HG03280 (cell line): ENCODE measurements around the gene AADAT.

Experiments used
- ATAC-seq: cut with Tn5 transposase; IDR thresholded peaks from one replicate; pipeline ENCODE4 v1.9.1; 2021; ENCODE audit warnings: mild to moderate bottlenecking, moderate library complexity; ENCODE audit not compliant: unreplicated experiment

Gene AADAT

DNA sequence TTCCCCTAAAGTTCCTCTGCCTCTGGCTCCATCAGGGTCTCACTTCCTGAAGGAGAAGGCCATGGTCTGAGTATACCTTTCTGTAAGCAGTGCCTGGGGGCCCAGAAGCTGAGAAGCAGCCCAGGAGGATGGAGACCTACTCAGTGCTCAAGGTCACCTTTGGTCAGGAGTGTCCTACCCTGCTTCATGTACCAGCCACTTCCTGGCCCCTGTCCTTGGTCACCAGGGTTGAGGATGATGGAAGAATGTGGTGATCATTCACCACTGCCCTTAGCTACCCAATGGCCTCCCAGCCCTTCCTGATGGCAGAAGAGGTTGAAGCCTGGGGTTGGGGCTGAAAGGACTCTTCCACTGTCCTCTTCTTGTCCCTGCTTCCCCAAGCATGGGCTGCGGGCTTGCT is 54.5 kb downstream of the AADAT start:
- ATAC-seq, result no peak

- ATAC-seq, result no peak
These were observed 55.8 kb downstream of the AADAT start for GRCh38 chr4:170033999-170034398.

GRCh38 chr4:170030121-170030520 is 59.6 kb downstream of the AADAT start:
- ATAC-seq, result no peak

DNA sequence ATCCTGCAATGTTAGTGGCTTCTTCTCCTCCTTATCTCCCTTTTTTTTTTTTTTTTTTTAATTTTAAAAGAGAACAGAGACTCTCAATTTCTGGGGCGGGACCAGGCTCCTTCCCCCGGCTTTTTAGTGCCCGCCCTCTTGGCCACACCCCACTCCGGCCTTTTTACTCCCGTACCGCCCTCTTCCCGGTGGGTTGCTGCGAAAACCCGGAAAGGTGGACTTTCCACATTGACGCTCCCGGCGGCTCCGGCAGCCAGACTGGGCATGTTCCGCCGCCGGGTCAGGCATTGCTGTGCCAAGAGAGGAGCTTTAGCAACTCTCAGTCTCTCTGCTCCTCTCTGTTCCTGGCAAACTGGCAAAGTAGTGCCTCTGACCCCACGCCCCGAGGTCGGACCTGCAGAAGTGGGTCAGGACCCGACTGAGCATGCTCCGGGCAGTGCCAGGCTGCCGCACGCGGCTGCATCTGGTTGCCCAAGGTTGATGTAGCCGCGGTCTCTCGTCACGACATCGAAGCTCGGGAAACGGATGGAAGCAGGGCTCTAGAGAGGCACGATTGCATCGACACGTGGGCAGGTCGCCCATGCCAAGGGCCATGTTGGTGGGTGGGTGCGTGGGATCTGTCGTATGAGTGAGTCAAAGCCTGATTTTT is 62.5 kb downstream of the AADAT start:
- peak; percentile 61 for ATAC-seq

DNA sequence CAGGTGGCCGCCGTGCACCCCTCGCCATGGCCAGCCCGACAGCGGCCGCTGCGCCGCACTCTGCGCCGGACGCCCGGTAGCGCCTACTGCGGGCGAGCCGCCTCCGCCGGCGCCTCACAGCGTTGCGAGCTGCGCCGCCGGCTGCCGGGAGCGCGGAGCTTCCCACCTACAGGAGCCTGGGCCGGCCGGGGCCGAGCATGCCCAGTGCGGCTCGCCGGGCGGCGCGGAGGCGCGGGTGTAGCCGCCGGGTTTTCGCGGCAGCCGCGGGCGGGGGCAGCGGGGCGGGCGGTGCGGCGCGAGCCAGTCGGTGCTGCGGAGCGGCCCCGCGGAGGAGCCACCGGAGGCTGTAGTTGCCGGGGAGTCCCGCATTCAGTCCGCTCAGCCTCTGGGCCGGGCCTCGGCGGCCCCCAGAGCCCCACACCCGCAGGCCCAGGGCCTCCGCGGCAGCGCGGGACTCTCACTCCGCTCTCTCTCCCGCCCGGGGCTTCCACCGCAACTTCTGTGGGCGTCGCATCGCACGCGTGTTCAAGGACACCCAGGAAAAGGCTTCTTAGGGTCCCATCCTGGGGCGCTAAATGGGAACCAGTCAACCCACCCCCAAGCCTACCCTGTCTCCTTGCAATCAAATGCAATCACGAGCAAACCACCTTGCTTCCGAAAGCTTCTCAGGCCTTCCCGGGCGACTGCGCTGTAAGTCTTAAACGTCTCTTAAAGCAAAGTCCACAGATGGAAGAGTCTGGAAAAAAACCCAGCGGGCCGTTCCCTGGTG is 63.3 kb downstream of the AADAT start, which contains the start of gene MFAP3L:
TSS of gene MFAP3L (minus strand) at position 143 of the 769 bp plus-strand sequence. CDS start 20,518 bp downstream, outside the sequence.
- peak; percentile 88 for ATAC-seq

- ATAC-seq, result no peak
These were observed 64.1 kb downstream of the AADAT start for GRCh38 chr4:170025523-170026252.

GRCh38 chr4:170022211-170022610 is 67.5 kb downstream of the AADAT start:
- ATAC-seq, result no peak

DNA sequence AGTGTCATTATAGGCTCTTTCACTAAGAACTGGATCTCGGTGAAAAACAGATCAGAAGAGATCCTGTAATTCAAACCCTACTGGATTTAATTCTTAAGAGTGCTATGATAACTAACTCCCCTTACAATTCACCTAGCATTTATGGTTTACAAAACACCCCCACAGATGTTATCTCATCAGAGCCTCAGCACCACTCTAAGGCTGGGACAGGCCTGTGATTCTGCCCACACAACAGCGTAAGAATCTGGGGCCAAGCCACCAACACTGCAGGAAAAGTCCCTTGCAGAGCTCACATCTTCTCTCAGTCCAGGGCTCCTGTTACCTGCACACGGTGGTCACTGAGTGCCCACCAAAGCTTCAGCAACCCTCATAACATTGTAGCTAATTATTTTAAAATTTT is 72.5 kb downstream of the AADAT start:
- ATAC-seq, result no peak

GRCh38 chr4:170015285-170015684 is 74.5 kb downstream of the AADAT start:
- ATAC-seq, result no peak

DNA sequence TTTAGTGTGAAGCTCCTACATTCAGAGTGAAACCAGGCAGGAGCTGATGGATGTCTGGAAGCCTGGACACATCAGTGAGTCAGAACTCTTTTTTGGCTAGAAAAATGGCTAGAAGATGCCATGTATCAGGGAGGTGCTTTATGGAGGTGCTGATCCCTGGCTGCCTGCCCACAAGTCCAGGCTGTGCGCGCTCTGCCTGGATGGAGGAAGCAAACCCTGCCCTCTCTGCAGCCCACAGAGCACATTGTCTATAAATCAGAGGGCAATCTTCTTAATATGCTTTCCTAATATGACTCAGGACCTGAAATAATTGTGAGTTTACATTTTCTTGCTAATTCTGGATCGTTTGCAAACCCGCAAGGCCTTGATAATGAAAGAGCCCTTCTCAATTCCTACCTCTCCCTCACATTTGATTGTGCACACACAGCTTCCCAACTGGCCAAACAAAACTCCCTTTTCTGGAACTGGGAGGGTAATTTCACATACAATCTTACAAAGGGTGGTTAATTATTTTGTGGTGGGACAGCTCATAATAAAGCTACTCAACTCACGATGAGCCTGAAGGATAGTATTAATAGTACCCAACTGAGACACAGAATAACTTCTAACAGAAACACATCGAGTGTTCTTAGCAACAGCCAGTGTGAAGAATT is 75.3 kb downstream of the AADAT start:
- ATAC-seq, result no peak

- ATAC-seq, result no peak
These were observed 77.2 kb downstream of the AADAT start for GRCh38 chr4:170012629-170012958.

DNA sequence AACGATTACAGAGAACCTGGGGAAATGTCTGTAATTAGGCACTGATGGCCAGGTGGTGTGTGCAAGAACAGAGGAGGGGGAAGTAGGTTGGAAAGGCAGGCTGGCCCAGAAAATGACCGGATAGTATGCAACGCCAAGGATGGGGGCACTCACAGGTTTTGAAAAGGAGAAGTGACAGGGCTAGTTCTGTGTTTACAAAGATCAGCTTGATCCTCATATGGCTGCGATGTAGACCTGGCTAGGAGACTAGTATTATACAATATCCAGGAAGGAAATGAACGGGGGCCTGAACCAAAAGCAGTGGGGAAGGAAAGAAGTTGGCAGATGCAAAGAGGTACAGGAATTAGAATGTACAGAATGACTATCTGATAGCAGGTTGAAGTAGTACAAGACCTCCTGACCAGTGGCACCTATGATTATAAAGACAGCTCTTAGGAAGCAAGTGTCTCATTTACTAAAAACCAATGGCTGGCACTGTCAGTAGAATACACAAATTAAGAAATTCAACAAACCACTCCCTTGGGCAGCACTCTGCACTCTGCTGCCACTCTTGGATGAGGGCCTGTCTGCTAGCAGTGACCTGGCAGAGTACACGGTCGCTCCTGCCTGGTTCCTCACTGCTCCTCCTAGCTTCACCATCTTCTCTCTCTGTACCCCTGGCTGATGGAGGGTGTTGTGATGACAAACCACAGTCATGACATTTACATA is 77.7 kb downstream of the AADAT start:
- ATAC-seq, result no peak
